ENCODE data around the gene POLDIP3.
"Not testable (repeated sequence)": the region's sequence is repeated elsewhere in the genome, so short reads cannot be mapped to it uniquely, and the experiment has no call there.

POLDIP3 gene

DNA sequence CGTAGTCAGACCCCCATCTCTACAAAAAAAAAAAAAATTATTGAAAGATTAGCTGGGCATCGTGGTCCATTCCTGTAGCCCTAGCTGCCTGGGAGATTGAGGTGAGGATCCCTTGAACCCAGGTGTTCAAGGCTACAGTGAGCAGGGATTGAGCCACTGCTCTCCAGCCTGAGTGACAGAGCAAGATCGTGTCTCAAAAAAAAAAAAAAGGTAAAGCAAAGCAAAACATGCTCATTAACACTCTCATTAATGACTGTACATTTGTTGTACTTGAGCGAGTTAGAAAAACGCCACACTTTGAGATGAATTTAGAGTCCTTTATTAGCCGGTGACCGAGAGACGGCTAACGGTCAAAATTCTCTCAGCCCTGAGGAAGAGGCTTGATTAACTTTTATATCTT is 67.1 kb downstream of the POLDIP3 start:
- in situ Hi-C loops (cut with HindIII; ENCODE audit: low pct_unique_long_range_greater_than_20kb, low sequenced_read_pairs) = no loop called here
- DNase-seq (ENCODE audit: low read depth in 1 of 2, low spot score in 1 of 2) = no peak
- TF ChIP-seq JUND (IDR thresholded peaks at IDR 0.05; ENCODE audit: low read depth) = no peak

DNA sequence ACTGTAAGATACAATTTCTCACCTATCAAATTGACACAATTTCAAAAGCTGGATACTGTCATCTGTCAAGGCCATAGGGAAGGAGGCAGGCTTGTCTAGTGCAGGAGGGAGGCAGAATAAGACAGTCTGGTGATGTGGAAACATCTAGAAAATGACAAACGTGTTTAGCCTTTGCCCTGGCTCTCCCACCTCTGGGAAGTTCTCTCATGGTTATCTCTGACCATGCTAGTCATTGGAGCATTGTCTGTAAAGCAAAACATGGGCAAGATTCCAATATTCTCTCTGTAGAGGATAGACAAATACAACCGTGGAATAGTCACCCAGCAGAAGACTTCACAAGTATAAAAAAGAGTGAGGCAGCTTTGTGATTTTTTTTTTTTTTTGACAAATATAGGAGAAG is 70.0 kb downstream of the POLDIP3 start:
- in situ Hi-C loops (cut with HindIII; ENCODE audit: low pct_unique_long_range_greater_than_20kb, low sequenced_read_pairs) = no loop called here
- DNase-seq (ENCODE audit: low read depth in 1 of 2, low spot score in 1 of 2) = no peak
- no peak for TF ChIP-seq JUND (IDR thresholded peaks at IDR 0.05; ENCODE audit: low read depth)

DNA sequence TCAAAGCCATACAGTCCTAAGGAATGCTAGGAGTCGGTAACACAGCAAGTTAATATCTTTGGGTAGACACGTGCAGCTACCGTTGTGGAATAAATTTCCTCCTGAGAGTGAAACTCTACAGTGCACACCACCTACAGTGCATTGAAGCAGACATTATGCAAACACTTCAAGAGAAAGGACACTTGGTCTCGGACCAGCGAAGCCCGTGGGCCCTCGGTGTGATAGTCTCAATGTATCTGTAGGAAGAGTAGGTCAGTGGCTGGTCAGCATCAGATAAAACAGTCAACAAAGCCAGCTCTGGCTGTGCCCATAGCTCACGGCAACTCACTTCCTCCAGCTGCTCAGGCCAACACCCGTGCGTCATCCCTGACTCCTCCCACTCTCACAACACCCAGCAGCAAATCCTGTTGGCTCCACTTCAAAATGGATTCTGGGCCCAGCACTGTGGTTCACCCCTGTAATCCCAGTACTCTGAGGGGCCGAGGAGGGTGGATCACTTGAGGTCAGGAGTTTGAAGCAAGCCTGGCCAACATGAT is 75.4 kb downstream of the POLDIP3 start:
- in situ Hi-C loops (cut with HindIII; ENCODE audit: low pct_unique_long_range_greater_than_20kb, low sequenced_read_pairs) = not testable (repeated sequence)
- DNase-seq (ENCODE audit: low read depth in 1 of 2, low spot score in 1 of 2) = peak in 1 of 2 experiments; percentile 67

DNA sequence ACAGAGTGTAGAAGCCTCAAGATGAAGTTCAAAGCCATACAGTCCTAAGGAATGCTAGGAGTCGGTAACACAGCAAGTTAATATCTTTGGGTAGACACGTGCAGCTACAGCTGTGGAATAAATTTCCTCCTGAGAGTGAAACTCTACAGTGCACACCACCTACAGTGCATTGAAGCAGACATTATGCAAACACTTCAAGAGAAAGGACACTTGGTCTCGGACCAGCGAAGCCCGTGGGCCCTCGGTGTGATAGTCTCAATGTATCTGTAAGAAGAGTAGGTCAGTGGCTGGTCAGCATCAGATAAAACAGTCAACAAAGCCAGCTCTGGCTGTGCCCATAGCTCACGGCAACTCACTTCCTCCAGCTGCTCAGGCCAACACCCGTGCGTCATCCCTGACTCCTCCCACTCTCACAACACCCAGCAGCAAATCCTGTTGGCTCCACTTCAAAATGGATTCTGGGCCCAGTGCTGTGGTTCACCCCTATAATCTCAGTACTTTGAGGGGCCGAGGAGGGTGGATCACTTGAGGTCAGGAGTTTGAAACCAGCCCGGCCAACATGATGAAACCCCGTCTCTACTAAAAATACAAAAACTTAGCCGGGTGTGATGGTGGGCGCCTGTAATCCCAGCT is 77.4 kb downstream of the POLDIP3 start:
- peak in 1 of 2 experiments; percentile 51 for DNase-seq (ENCODE audit: low read depth in 1 of 2, low spot score in 1 of 2)
- TF ChIP-seq JUND (IDR thresholded peaks at IDR 0.05; ENCODE audit: low read depth) = peak; percentile 20; the same call in 1 of the 2 replicates
- in situ Hi-C loops (cut with HindIII; ENCODE audit: low pct_unique_long_range_greater_than_20kb, low sequenced_read_pairs) = not testable (repeated sequence)

DNA sequence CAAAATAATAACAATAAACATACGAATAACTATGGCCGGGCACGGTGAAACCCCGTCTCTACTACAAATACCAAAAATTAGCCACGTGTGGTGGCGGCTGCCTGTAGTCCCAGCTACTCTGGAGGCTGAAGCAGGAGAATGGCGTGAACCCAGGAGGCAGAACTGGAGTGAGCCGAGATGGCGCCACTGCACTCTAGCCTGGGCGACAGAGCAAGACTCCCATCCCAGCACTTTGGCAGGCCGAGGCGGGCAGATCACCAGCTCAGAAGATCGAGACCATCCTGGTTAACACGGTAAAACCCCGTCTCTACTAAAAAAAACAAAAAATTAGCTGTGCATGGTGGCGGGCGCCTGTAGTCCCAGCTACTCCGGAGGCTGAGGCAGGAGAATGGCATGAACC is 78.0 kb downstream of the POLDIP3 start:
- in situ Hi-C loops (cut with HindIII; ENCODE audit: low pct_unique_long_range_greater_than_20kb, low sequenced_read_pairs); DNase-seq (ENCODE audit: low read depth in 1 of 2, low spot score in 1 of 2): not testable (repeated sequence)

DNA sequence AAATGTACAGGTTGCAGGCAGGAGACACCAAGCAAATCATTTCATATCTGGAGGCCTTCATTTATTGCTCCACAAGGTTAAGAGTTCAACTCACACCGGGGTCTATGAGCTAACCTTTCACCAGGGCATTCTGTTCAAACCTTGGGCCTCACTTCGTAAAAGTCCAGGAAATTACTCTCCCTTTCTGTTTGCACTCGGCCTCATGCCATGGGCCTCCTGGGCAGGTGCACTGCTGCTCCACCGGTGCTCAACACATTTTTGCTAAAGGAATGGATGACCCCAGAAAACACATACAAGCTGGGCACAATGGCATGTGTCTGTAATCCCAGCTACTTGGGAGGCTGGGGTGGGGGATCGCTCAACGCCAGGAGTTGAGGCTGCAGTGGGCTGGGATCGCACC is 78.5 kb downstream of the POLDIP3 start:
- TF ChIP-seq JUND (IDR thresholded peaks at IDR 0.05; ENCODE audit: low read depth) = no peak
- DNase-seq (ENCODE audit: low read depth in 1 of 2, low spot score in 1 of 2) = no peak
- in situ Hi-C loops (cut with HindIII; ENCODE audit: low pct_unique_long_range_greater_than_20kb, low sequenced_read_pairs) = no loop called here

DNA sequence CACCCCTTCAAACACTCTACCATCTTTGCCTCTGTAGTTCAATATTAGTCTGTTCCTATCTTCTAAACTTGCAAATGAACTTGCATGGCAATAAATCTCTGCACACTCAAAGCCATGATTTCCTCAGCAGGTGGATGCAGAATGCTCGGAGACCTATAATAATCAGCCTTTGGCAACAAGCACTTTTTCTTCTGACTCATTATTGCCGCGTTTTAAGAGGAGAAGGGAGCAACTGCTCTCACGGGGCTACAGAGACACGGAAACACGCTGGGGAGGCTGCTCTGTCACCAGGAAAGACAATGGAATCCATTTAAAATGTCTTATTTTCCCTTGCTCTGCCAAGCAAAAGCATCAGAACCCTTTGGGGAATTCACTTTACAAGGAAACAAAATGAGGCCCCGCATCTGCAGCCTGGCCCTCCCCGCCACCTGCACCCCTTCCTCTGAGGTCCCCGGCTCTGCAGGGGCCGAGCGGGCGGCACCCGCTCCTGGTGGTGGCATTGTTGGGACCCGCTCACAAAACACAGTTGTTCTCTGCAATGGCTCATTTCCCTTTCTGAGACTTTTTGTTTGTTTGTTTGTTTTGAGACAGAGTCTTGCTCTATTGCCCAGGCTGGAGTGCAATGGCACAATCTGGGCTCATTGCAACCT is 79.5 kb downstream of the POLDIP3 start:
- DNase-seq (ENCODE audit: low read depth in 1 of 2, low spot score in 1 of 2); in situ Hi-C loops (cut with HindIII; ENCODE audit: low pct_unique_long_range_greater_than_20kb, low sequenced_read_pairs): not testable (repeated sequence)

Measured in T47D (cell line).